Gastroesophageal sphincter (tissue), 3 donors: ENCODE data around the gene PPP1R2.

Experiments
- CTCF ChIP-seq, 4 experiments: fragments of 200-600 bp in 2 of 4; fragments of 450-650 bp in 2 of 4; sonication (generic) in 1 of 4; IDR thresholded peaks; one replicate each; pipeline ENCODE4 v1.5.1; 2017 to 2019; ENCODE audit warnings: antibody characterized with exemption in 4 of 4, mild to moderate bottlenecking in 2 of 4, moderate library complexity in 2 of 4
- POLR2A ChIP-seq, 2 donors: fragments of 450-650 bp; IDR thresholded peaks; one replicate each; pipeline ENCODE4 v1.6.1; 2017; ENCODE audit warnings: antibody characterized with exemption in 2 of 2, mild to moderate bottlenecking in 2 of 2, moderate library complexity in 1 of 2

GRCh38 chr3:195466251-195466650 is 76.9 kb downstream of the PPP1R2 start:
- no peak for TF ChIP-seq POLR2A (IDR thresholded peaks at IDR 0.05)
- TF ChIP-seq CTCF (IDR thresholded peaks at IDR 0.05) = no peak
